OCI-LY1 (cell line): Measurements from ENCODE around the gene HORMAD2.

Experiments used
- H2AFZ ChIP-seq: fragments of 200-600 bp; sonication (generic), shearing (Covaris generic); 2 replicates; pipeline ENCODE4 v1.6.0; 2014; ENCODE audit warnings: antibody characterized with exemption, mild to moderate bottlenecking, low read length
- H3F3A ChIP-seq: fragments of 200-600 bp; sonication (generic), shearing (Covaris generic); 2 replicates; pipeline ENCODE4 v1.6.0; 2014; ENCODE audit warnings: mild to moderate bottlenecking, antibody characterized with exemption, low read length, moderate library complexity; ENCODE audit not compliant: insufficient read depth
- H3K27ac ChIP-seq: fragments of 200-600 bp; sonication (generic); 2 replicates; pipeline ENCODE4 v1.5.1; 2014; ENCODE audit warnings: low read length, mixed run types, mild to moderate bottlenecking, low read depth; ENCODE audit not compliant: poor library complexity, severe bottlenecking
- H3K27me3 ChIP-seq: fragments of 200-600 bp; sonication (generic); 2 replicates; pipeline ENCODE4 v1.6.0; 2014; ENCODE audit warnings: antibody characterized with exemption, mild to moderate bottlenecking, low read length, moderate library complexity; ENCODE audit not compliant: insufficient read depth
- H3K36me3 ChIP-seq: fragments of 200-600 bp; sonication (generic); 2 replicates; pipeline ENCODE4 v1.6.1; 2014; ENCODE audit warnings: mild to moderate bottlenecking, antibody characterized with exemption, low read length, moderate library complexity, mixed read lengths; ENCODE audit not compliant: insufficient read depth
- H3K4me1 ChIP-seq: fragments of 200-600 bp; sonication (generic); 2 replicates; pipeline ENCODE4 v1.5.1; 2014; ENCODE audit warnings: mild to moderate bottlenecking, low read length, moderate library complexity; ENCODE audit not compliant: insufficient read depth, severe bottlenecking
- H3K4me2 ChIP-seq: fragments of 200-600 bp; sonication (generic), shearing (Covaris generic); 2 replicates; pipeline ENCODE4 v1.6.1; 2014; ENCODE audit warnings: low read length
- H3K4me3 ChIP-seq: fragments of 200-600 bp; sonication (generic); 2 replicates; pipeline ENCODE4 v1.5.1; 2014; ENCODE audit warnings: low read length, low read depth, mild to moderate bottlenecking, mixed read lengths; ENCODE audit not compliant: poor library complexity, severe bottlenecking
- H3K79me2 ChIP-seq: fragments of 200-600 bp; shearing (Covaris generic); 2 replicates; pipeline ENCODE4 v1.6.1; 2016; ENCODE audit warnings: mixed run types, low read length, mixed read lengths; ENCODE audit not compliant: insufficient read depth
- H3K9ac ChIP-seq: fragments of 200-600 bp; sonication (generic), shearing (Covaris generic); 2 replicates; pipeline ENCODE4 v1.6.1; 2014; ENCODE audit warnings: mild to moderate bottlenecking, low read length, mixed read lengths
- H3K9me2 ChIP-seq: fragments of 200-600 bp; sonication (generic), shearing (Covaris generic); 2 replicates; pipeline ENCODE4 v1.6.1; 2014; ENCODE audit warnings: low read depth, mild to moderate bottlenecking, low read length, mixed read lengths
- H3K9me3 ChIP-seq: fragments of 200-600 bp; shearing (Covaris generic); 2 replicates; pipeline ENCODE4 v1.6.1; 2014; ENCODE audit warnings: low read length, mixed read lengths
- H4K20me1 ChIP-seq: fragments of 200-600 bp; sonication (generic), shearing (Covaris generic); 2 replicates; pipeline ENCODE4 v1.6.0; 2016; ENCODE audit warnings: mild to moderate bottlenecking, low read length; ENCODE audit not compliant: insufficient read depth
- CTCF ChIP-seq: fragments of 200-600 bp; sonication (generic), shearing (Covaris generic); IDR thresholded peaks from 2 replicates; pipeline ENCODE4 v1.5.1; 2017; ENCODE audit warnings: mild to moderate bottlenecking, antibody characterized with exemption, low read length, moderate library complexity, mixed read lengths
- EZH2 ChIP-seq: fragments of 200-600 bp; sonication (generic), shearing (Covaris generic); IDR thresholded peaks from 2 replicates; pipeline ENCODE4 v1.8.0; 2017; ENCODE audit warnings: borderline replicate concordance, mixed run types, mild to moderate bottlenecking, antibody characterized with exemption, low read length, moderate library complexity, mixed read lengths

The HORMAD2 gene

DNA sequence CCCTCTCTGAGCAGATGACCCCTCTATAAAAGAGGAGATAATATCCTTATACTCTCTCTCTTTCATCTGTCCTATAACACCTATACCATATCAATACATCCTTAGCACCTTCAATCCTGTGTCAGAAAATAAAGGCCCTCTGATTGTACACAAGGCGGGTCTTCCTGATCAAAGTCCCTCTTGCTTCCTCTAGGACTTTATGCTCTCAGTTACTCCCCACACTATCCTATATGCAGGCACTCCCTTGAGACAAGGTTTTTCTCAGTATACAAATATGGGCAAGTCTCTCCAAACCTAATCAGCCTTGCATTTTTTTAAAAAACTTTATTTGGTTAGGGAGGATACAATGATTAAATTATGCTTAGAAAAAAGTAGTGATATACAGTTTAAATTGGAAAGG, 17.3 kb upstream of the HORMAD2 start:
- no peak for TF ChIP-seq EZH2
- TF ChIP-seq CTCF, result no peak
- Histone ChIP-seq H3K9ac (no peak overlapping the region), H3K4me2 (no peak overlapping the region)

GRCh38 chr22:30064172-30064571, 16.1 kb upstream of the HORMAD2 start:
- H3K4me2 ChIP-seq, result no peak overlapping the region
- H3K36me3 ChIP-seq, result no peaks in the 10 kb centered on the region
- no peak overlapping the region for H2AFZ ChIP-seq
- H3K4me1 ChIP-seq, result no peaks in the 10 kb centered on the region
- H3K4me3 ChIP-seq, result no peak overlapping the region
- no peak overlapping the region for H3K27ac ChIP-seq
- peaks cover 7% of the 10 kb centered on the region; the same call in 1 of the 2 replicates for H3K9me3 ChIP-seq
- H3K9me2 ChIP-seq, result no peaks in the 10 kb centered on the region
- H3F3A ChIP-seq, result no peaks in the 10 kb centered on the region
- H4K20me1 ChIP-seq, result no peaks in the 10 kb centered on the region
- TF ChIP-seq CTCF, result no peak
- no peak for TF ChIP-seq EZH2
- H3K27me3 ChIP-seq, result no peaks in the 10 kb centered on the region
- no peaks in the 10 kb centered on the region for H3K79me2 ChIP-seq
- H3K9ac ChIP-seq, result no peak overlapping the region

More for the DNA sequence above, 17.3 kb upstream of the HORMAD2 start:
- H3K4me3 ChIP-seq, result no peak overlapping the region
- no peak overlapping the region for H3K27ac ChIP-seq
- no peaks in the 10 kb centered on the region for H3K36me3 ChIP-seq
- no peaks in the 10 kb centered on the region for H3K9me2 ChIP-seq
- no peaks in the 10 kb centered on the region for H3K4me1 ChIP-seq
- no peaks in the 10 kb centered on the region for H4K20me1 ChIP-seq
- no peaks in the 10 kb centered on the region for H3F3A ChIP-seq
- H3K27me3 ChIP-seq, result no peaks in the 10 kb centered on the region
- no peaks in the 10 kb centered on the region for H3K79me2 ChIP-seq
- H2AFZ ChIP-seq, result no peak overlapping the region
- H3K9me3 ChIP-seq, result peaks cover 7% of the 10 kb centered on the region; the same call in 1 of the 2 replicates

- Histone ChIP-seq H3F3A (no peaks in the 10 kb centered on the region), H3K4me2 (no peak overlapping the region), H3K9me2 (no peaks in the 10 kb centered on the region), H3K9ac (no peak overlapping the region), H3K36me3 (no peaks in the 10 kb centered on the region), H3K4me1 (no peaks in the 10 kb centered on the region), H3K9me3 (no peaks in the 10 kb centered on the region), H3K4me3 (no peak overlapping the region), H3K27me3 (no peaks in the 10 kb centered on the region; the same call in 1 of the 2 replicates), H3K79me2 (no peaks in the 10 kb centered on the region), H3K27ac (no peak overlapping the region), H2AFZ (no peak overlapping the region), H4K20me1 (no peaks in the 10 kb centered on the region)
- no peak for TF ChIP-seq CTCF
- TF ChIP-seq EZH2, result no peak
Observed at GRCh38 chr22:30073743-30074142, 6.5 kb upstream of the HORMAD2 start.
